GM12891 (cell line): ENCODE data around the gene IPPK.

Source experiments
- POLR2A ChIP-seq: IDR thresholded peaks from 2 replicates; pipeline ENCODE4 v1.6.1; 2011; ENCODE audit warnings: low read depth, low read length, control low read depth
- POLR2AphosphoS5 ChIP-seq: IDR thresholded peaks from 2 replicates; pipeline ENCODE4 v1.6.1; 2011; ENCODE audit warnings: low read depth, low read length, control low read depth
- TAF1 ChIP-seq: IDR thresholded peaks from 2 replicates; pipeline ENCODE4 v1.6.1; 2011; ENCODE audit warnings: low read depth, low read length, control low read depth

DNA sequence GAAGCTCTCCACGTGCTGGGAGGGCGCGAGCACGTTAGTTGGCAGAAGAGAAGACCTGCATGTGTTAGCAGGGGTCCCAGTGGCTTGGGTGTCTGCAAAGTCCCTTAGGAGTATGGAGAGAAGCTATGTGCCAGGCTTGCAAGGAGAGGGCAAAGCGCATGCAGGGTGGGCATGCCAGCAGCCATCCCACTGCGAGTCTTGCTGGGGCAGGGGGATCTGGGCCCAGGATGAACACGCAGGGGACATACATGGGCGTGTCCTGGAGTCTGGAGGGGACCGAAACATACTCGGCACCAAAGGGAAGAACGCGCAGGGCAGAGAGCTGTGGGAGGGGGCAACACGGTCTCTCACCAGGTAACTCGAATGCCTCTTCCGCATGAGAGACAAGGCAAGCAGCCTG is 43.6 kb upstream of the IPPK start:
- TF ChIP-seq POLR2A (no peak), TAF1 (no peak), POLR2AphosphoS5 (no peak)
